VCaP (cell line): ENCODE data around the gene XPO6.

Experiments used
- H3K27ac ChIP-seq: fragments of 450-650 bp; 2 replicates; pipeline ENCODE4 v1.5.1; 2017
- TF ChIP-seq, protein P1 (sequence below): fragments of 450-650 bp; conservative IDR thresholded peaks from 2 replicates; pipeline ENCODE4 v1.5.1; 2017; ENCODE audit warnings: mild to moderate bottlenecking, moderate library complexity

The XPO6 gene

GRCh38 chr16:28202147-28202746 lies 9.5 kb downstream of the XPO6 start:
- TF ChIP-seq, protein P1, sequence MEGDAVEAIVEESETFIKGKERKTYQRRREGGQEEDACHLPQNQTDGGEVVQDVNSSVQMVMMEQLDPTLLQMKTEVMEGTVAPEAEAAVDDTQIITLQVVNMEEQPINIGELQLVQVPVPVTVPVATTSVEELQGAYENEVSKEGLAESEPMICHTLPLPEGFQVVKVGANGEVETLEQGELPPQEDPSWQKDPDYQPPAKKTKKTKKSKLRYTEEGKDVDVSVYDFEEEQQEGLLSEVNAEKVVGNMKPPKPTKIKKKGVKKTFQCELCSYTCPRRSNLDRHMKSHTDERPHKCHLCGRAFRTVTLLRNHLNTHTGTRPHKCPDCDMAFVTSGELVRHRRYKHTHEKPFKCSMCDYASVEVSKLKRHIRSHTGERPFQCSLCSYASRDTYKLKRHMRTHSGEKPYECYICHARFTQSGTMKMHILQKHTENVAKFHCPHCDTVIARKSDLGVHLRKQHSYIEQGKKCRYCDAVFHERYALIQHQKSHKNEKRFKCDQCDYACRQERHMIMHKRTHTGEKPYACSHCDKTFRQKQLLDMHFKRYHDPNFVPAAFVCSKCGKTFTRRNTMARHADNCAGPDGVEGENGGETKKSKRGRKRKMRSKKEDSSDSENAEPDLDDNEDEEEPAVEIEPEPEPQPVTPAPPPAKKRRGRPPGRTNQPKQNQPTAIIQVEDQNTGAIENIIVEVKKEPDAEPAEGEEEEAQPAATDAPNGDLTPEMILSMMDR = no peak
- H3K27ac ChIP-seq = no peak overlapping the region

GRCh38 chr16:28200661-28201060 lies 11.1 kb downstream of the XPO6 start:
- no peak overlapping the region for H3K27ac ChIP-seq
- TF ChIP-seq, protein P1 = no peak

- no peak overlapping the region for H3K27ac ChIP-seq
- TF ChIP-seq, protein P1 = no peak
These were observed 15.3 kb downstream of the XPO6 start for GRCh38 chr16:28196387-28196987.

DNA sequence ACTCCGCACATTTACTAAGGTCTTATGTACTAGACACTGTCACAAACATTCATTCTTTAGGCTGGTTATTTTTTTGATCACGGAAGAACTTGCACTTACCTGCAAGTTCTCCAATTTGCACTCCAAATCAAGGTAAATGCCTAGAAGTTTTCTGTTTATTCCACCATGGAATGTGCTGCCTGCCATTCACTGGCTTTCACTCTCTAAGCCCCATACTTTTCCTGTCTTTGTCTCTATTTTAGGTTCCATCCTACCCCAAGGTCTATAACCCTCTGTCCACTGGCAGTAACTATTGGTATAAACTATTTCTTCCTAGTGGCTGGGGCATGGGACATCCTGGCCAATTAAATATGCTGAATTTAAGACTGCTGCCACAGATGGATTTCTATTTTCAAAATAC lies 15.9 kb downstream of the XPO6 start:
- TF ChIP-seq, protein P1 = no peak
- H3K27ac ChIP-seq = no peak overlapping the region

DNA sequence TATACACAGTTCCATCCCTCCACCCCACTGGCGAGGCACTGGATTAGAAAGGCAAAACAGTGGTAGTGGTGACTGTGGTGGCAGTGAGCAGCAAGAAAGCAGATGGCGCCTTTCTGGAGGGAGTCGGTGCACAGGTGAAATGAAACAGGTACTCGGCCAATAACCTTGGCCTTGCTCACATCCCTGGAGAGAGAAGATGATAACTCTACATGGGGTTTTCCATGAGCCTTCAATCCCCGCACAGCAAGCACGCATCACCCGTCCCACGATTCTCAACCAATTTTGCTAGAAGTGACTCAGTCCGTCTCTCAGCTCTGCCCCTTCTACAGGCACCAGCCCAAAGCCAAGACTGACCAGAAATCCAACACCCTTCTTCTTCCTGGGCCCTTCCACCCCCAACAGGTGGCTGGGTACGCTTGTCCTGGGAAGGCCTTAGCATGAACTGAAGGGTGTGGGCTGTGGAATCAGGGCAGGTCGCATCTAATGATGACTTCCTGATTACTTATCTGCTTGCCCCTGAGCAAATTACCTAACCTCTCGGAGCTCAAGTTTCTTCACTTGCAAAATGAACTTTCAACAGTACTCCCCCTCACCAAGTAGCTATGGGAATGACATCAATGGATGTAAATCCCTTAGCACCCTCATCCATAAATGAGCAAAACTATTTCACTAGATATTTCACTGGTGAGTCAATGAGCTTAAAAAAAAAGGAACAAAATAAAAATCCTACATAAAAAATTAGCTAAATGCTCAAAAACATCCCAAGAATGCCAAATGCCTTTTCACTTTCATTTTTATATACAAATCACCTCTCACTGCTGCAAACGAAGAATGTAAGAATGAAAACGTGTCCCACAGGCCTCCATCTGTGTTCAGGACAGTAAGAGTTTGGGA lies 18.0 kb downstream of the XPO6 start:
- no peak overlapping the region for H3K27ac ChIP-seq
- TF ChIP-seq, protein P1 = no peak

- TF ChIP-seq, protein P1 = no peak
- H3K27ac ChIP-seq = no peak overlapping the region
These were observed 18.8 kb downstream of the XPO6 start for GRCh38 chr16:28192806-28193529.

GRCh38 chr16:28191364-28191960 lies 20.3 kb downstream of the XPO6 start:
- H3K27ac ChIP-seq = no peak overlapping the region
- TF ChIP-seq, protein P1 = no peak
